GM18505 (cell line): Measurements from ENCODE around the gene KCNS1.
"Not testable (repeated sequence)": the region's sequence is repeated elsewhere in the genome, so short reads cannot be mapped to it uniquely, and the experiment has no call there.

Experiments used
- ATAC-seq: cut with Tn5 transposase; IDR thresholded peaks from one replicate; pipeline ENCODE4 v1.9.1; 2021; ENCODE audit not compliant: unreplicated experiment
- POLR2A ChIP-seq: IDR thresholded peaks from 4 replicates; pipeline ENCODE4 v1.6.1; 2011; ENCODE audit warnings: borderline replicate concordance; ENCODE audit not compliant: insufficient read depth, insufficient read length; ENCODE audit errors: extremely low read depth

The KCNS1 gene

DNA sequence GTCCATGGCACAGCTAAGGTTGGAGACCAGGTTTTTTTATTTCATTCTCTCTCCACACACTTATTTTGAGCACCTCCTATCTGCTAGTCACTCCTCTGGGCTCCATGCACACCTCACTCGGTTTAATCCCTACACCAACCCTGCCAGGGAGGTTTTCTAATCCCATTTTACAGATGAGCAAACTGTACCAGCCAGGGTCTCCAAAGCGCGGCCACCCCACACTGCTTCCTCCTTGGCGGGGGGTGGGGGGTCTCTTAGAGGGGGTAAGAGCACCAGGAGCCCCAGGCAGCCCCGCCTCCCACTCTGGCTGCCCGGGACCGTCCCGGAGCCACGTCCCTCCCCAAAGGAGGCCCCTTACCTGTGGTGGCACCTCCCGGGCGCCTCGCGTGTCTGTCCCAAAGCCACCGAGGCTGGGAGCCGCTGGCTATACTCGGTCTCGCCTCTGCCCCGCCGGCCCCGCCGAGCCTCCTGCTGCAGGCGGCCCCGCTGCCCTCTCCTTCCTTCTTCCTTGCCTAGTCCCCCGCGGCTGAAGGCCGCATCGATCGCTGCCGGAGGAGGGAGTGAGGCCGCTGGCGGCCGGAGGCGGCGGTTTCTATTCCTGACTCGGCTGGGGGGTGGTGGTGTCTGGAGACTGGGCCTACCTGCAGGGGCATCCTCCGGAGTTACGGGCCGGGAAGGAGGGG lies at the start of gene KCNS1:
TSS of gene KCNS1 (minus strand) at position 565 of the 683 bp plus-strand sequence. CDS start 1,891 bp downstream, outside the sequence.
- no peak for ATAC-seq

DNA sequence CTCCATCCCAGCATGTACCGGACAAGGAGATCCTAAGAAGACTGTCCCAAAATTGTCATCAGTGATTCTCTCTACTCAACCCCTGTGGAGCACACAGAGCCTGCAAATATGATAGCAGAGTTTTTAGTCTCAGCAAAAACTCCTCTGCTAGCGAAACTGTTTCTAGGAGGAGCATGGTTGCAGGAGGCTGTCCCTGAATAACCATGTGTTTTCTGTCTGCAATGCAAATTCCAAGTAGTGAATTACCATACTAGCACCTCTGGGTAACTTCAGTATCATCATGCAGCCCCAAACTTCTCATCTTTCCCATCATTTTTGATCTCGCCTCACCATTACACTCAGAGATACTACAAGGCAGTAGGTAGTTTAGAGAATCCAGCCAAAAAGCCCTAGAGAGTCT lies 48.1 kb upstream of the KCNS1 start:
- ATAC-seq: no peak
- TF ChIP-seq POLR2A: no peak

More for the DNA sequence above, at the start of gene KCNS1:
- TF ChIP-seq POLR2A: no peak

DNA sequence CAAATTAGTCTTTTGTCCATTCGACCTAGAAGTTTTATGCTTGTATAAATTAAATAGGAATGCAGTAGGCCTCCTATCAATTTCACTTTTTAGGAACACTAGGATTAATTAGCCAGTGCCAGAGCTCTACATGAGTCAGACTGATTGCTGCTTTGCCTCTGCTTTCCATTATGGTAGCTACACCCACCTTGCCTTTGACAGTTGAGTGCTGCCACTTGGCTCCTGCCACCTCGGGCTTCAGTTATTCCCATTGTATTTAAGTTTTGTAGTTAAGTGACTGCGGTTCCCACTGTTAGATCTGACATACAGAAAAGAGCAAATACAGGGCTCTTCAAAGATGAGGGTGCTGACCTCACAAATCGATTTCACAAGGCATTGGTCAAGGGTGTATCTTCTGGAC lies 39.9 kb upstream of the KCNS1 start:
- no peak for TF ChIP-seq POLR2A
- ATAC-seq: no peak

DNA sequence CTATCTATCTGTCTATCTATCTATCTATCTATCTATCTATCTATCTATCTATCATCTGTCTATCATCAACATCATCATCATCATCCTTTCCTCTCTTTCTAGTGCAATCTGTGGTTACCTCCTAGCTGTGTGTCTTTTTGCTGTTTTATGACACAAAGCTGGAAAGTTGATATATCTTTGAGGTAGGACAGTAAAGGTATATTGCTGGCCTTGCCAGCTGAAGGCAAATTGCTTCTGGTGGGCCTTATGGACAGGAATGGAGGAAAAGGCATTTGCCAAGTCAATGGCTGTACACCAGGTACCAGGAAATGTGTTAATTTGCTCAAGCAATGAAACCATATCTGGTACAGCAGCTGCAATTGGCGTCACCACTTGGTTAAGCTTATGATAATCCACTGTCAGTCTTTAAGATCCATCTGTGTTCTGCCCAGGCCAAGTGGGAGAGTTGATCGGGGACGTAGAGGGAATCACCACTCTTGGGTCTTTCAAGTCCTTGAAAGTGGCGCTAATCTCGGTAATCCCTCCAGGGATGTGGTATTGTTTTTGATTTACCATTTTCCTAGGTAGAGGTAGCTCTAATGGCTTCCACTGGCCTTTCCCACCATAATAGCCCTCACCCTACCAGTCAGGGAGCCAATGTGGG lies 38.9 kb upstream of the KCNS1 start:
- ATAC-seq: not testable (repeated sequence)

DNA sequence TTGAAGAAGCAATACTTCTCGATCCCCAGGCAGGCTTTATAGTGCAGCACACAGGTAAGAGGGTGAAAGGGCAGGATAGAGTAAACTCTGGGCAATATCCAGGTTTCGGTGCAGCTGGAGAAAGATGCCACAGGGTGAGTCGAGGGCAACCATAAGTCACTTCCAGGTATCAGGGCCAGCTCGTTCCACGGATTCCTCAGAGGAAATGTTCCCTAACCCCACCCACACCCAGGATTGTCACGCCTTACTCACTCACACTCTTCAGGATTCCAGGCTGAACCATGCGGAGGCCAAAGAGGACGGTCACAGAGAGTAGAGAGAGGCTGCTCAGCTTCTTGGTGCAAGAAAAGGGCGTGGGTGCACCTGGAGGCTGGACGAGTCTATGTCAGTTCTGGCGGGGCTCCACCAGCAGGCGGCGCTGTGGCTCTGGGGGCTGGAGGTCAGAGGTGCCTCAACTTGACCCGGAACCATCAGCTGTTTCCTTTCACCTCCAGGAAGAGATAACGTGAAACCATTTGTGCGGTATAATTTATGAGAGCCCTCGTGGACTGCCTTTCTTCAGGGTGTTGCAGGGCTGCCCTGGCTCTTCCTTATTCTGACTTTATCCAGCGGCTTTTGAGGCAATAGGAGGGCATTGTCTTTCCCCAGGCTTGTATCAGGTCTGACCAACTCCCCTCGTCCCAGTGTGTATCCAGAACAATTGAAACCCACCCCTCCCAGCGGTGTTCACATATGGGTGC lies 37.8 kb upstream of the KCNS1 start:
- no peak for ATAC-seq
- TF ChIP-seq POLR2A: no peak

GRCh38 chr20:45136911-45137310 lies 36.0 kb upstream of the KCNS1 start:
- no peak for TF ChIP-seq POLR2A
- ATAC-seq: no peak

GRCh38 chr20:45128099-45128498 lies 27.2 kb upstream of the KCNS1 start:
- no peak for TF ChIP-seq POLR2A
- no peak for ATAC-seq

- ATAC-seq: no peak
Observed at GRCh38 chr20:45124365-45124764, 23.4 kb upstream of the KCNS1 start, which contains the start of gene WFDC12. WFDC12 (minus strand) TSS chr20:45124465; CDS start chr20:45124447, 18 bp downstream.

DNA sequence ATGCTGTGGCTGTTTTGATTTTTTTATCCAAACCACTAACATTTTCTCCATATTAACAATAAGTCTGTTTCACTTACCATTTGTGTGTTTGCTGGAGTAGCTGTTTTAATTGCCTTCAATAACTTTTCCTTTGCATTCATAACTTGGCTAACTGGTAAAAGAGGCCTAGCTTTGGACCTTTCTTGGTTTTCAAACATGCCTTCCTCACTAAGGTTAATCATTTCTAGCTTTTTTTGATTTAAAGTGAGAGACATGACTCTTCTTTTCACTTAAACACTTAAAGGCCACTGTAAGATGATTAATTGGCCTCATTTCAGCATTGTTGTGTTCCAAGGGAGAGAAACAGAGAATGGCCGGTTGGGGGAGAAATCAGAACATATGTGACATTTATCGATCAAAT lies 20.5 kb upstream of the KCNS1 start:
- ATAC-seq: no peak
- no peak for TF ChIP-seq POLR2A

More at GRCh38 chr20:45124365-45124764, 23.4 kb upstream of the KCNS1 start, which contains the start of gene WFDC12:
- TF ChIP-seq POLR2A: no peak

DNA sequence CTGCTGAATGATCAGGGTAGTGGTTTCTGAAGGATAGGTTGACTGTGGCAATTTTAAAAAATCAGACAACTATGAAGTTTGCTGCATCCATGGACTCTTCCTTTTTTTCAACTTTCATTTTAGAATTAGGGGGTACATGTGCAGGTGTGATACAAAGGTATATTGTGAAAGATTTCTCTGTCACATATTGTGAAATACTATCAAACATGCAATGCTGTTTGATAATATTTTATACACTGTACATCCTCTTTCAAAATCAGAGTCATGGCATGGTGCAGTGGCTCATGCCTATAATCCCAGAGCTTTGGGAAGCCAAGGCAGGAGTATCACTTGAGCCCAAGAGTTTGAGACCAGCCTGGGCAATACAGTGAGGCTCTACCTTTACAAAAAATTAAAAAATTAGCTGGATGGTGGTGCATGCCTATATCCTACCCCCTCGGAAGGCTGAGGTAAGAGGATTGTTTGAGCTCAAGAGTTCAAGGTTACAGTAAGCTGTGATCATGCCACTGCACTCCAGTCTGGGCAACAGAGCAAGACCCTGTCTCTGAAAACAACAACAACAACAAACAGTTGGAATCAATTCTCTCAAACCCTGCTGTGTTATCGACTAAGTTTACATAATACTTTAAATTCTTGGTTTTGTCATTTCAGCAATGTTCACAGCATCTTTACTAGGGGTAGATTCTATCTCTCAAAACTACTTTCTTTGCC lies 18.8 kb upstream of the KCNS1 start:
- no peak for ATAC-seq
- TF ChIP-seq POLR2A: no peak

- no peak for ATAC-seq
- TF ChIP-seq POLR2A: no peak
Observed at GRCh38 chr20:45118028-45118427, 17.1 kb upstream of the KCNS1 start.

DNA sequence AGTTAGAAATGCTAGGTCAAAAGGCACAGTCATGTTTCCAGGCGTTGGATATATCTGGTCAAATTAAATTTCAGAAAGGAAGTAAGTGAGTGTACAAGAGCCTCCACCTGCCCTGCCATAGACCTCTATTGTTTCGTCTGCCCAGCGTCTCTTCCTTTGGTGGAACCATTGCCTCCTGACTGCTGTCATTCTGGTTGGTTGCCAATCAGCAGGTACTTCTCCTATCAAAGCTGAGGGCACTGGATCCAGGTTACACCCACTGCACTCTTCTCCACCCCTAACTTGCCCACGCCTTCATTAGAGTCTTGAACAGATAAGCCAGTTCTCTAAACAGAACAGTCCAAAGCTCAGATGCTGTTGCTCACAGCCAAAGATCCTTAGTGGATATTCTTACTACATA lies 16.7 kb upstream of the KCNS1 start:
- TF ChIP-seq POLR2A: no peak
- no peak for ATAC-seq

GRCh38 chr20:45115829-45116228 lies 14.9 kb upstream of the KCNS1 start:
- ATAC-seq: no peak
- TF ChIP-seq POLR2A: no peak

GRCh38 chr20:45115386-45115774 lies 14.5 kb upstream of the KCNS1 start:
- TF ChIP-seq POLR2A: no peak
- ATAC-seq: no peak
